T-helper 1 cell treated with Interleukin-12 subunit alpha and Interleukin-12 subunit beta and Interleukin-4 antibody, amounts not matched to agents 30 ng/mL and 1 ng/mL, for 36 hours (primary cell): ENCODE results near the gene SLC12A7. TPM values are rescaled to one million over a fixed set of nuclear protein-coding genes. Genes with fewer than 3 reads are reported as not detected.

Experiments used
- intact Hi-C: fragments of 100-400 bp; cut with micrococcal nuclease; formaldehyde crosslinking; loops from one replicate; pipeline ENCODE4 v1.15.1; 2024
- total RNA-seq: library from RNA; stranded (reverse); gene quantifications from 2 replicates; pipeline ENCODE4 v1.2.3, GENCODE V29; 2022

SLC12A7 gene
- total RNA-seq, 1 donor from 2014 or later: 76.7 TPM

- intact Hi-C loops: no loop called here
Measured at GRCh38 chr5:1038417-1039209, 73.2 kb downstream of the SLC12A7 start.

GRCh38 chr5:1037671-1038416 lies 74.0 kb downstream of the SLC12A7 start:
- intact Hi-C loops: no loop called here

- intact Hi-C loops: no loop called here
Measured at GRCh38 chr5:1037123-1037670, 74.7 kb downstream of the SLC12A7 start.

GRCh38 chr5:1036504-1037122 lies 75.2 kb downstream of the SLC12A7 start:
- intact Hi-C loops: no loop called here

- intact Hi-C loops: no loop called here
Measured at GRCh38 chr5:1035421-1036405, 76.2 kb downstream of the SLC12A7 start.

- intact Hi-C loops: no loop called here
Measured at GRCh38 chr5:1034986-1035385, 76.9 kb downstream of the SLC12A7 start.

- intact Hi-C loops: no loop called here
Measured at GRCh38 chr5:1034421-1034905, 77.4 kb downstream of the SLC12A7 start.

- intact Hi-C loops: no loop called here
Measured at GRCh38 chr5:1033606-1034420, 78.0 kb downstream of the SLC12A7 start.

- intact Hi-C loops: no loop called here
Measured at GRCh38 chr5:1033178-1033577, 78.7 kb downstream of the SLC12A7 start.

- intact Hi-C loops: no loop called here
Measured at GRCh38 chr5:1032551-1033027, 79.3 kb downstream of the SLC12A7 start.

GRCh38 chr5:1032011-1032410 lies 79.9 kb downstream of the SLC12A7 start:
- intact Hi-C loops: no loop called here

- intact Hi-C loops: no loop called here
Measured at GRCh38 chr5:1031306-1031959, 80.4 kb downstream of the SLC12A7 start.

- intact Hi-C loops: no loop called here
Measured at GRCh38 chr5:1030801-1031271, 81.0 kb downstream of the SLC12A7 start.

GRCh38 chr5:1029945-1030625 lies 81.8 kb downstream of the SLC12A7 start:
- intact Hi-C loops: no loop called here

- intact Hi-C loops: no loop called here
Measured at GRCh38 chr5:1029282-1029944, 82.5 kb downstream of the SLC12A7 start.

- intact Hi-C loops: no loop called here
Measured at GRCh38 chr5:1028481-1029281, 83.2 kb downstream of the SLC12A7 start.
